ENCODE data around the gene TSPOAP1.
A peak's percentile ranks its signal among the peaks of the same experiment; 100 is the strongest.

The TSPOAP1 gene

GRCh38 chr17:58322581-58323185 lies 5.9 kb downstream of the TSPOAP1 start:
- no peaks in the 10 kb centered on the region for H3K9me3 ChIP-seq (ENCODE audit: severe bottlenecking)
- no peak overlapping the region for H3K4me3 ChIP-seq (ENCODE audit: severe bottlenecking)
- ATAC-seq (ENCODE audit: low read depth) = no peak
- no peaks in the 10 kb centered on the region for H3K36me3 ChIP-seq (ENCODE audit: low read depth)
- DNase-seq (ENCODE audit: low spot score) = no peak
- H3K4me1 ChIP-seq (ENCODE audit: insufficient read depth, poor library complexity, severe bottlenecking) = no peaks in the 10 kb centered on the region
- no peak overlapping the region for H3K27ac ChIP-seq (ENCODE audit: poor library complexity, severe bottlenecking)
- H3K27me3 ChIP-seq (ENCODE audit: insufficient read depth, poor library complexity, severe bottlenecking) = peaks cover 4% of the 10 kb centered on the region
- TF ChIP-seq CTCF (IDR thresholded peaks at IDR 0.05; ENCODE audit: poor library complexity, severe bottlenecking) = no peak

GRCh38 chr17:58321571-58322525 lies 6.7 kb downstream of the TSPOAP1 start:
- H3K9me3 ChIP-seq (ENCODE audit: severe bottlenecking) = no peaks in the 10 kb centered on the region
- no peak overlapping the region for H3K4me3 ChIP-seq (ENCODE audit: severe bottlenecking)
- no peaks in the 10 kb centered on the region for H3K4me1 ChIP-seq (ENCODE audit: insufficient read depth, poor library complexity, severe bottlenecking)
- DNase-seq (ENCODE audit: low spot score) (peak; percentile 24), ATAC-seq (ENCODE audit: low read depth) (no peak)
- no peak overlapping the region for H3K27ac ChIP-seq (ENCODE audit: poor library complexity, severe bottlenecking)
- H3K36me3 ChIP-seq (ENCODE audit: low read depth) = no peaks in the 10 kb centered on the region
- TF ChIP-seq CTCF (IDR thresholded peaks at IDR 0.05; ENCODE audit: poor library complexity, severe bottlenecking) = no peak
- peaks cover 4% of the 10 kb centered on the region for H3K27me3 ChIP-seq (ENCODE audit: insufficient read depth, poor library complexity, severe bottlenecking)

GRCh38 chr17:58320570-58321323 lies 7.8 kb downstream of the TSPOAP1 start:
- H3K9me3 ChIP-seq (ENCODE audit: severe bottlenecking) = no peaks in the 10 kb centered on the region
- H3K27ac ChIP-seq (ENCODE audit: poor library complexity, severe bottlenecking) = no peak overlapping the region
- ATAC-seq (ENCODE audit: low read depth) (no peak), DNase-seq (ENCODE audit: low spot score) (peak; percentile 21)
- H3K27me3 ChIP-seq (ENCODE audit: insufficient read depth, poor library complexity, severe bottlenecking) = peaks cover 4% of the 10 kb centered on the region
- no peaks in the 10 kb centered on the region for H3K36me3 ChIP-seq (ENCODE audit: low read depth)
- H3K4me1 ChIP-seq (ENCODE audit: insufficient read depth, poor library complexity, severe bottlenecking) = no peaks in the 10 kb centered on the region
- no peak for TF ChIP-seq CTCF (IDR thresholded peaks at IDR 0.05; ENCODE audit: poor library complexity, severe bottlenecking)
- H3K4me3 ChIP-seq (ENCODE audit: severe bottlenecking) = no peak overlapping the region

- peak; percentile 35 for DNase-seq (ENCODE audit: low spot score)
- no peaks in the 10 kb centered on the region for H3K4me1 ChIP-seq (ENCODE audit: insufficient read depth, poor library complexity, severe bottlenecking)
- no peak overlapping the region for H3K4me3 ChIP-seq (ENCODE audit: severe bottlenecking)
- ATAC-seq (ENCODE audit: low read depth) = no peak
- no peaks in the 10 kb centered on the region for H3K9me3 ChIP-seq (ENCODE audit: severe bottlenecking)
- peaks cover 4% of the 10 kb centered on the region for H3K27me3 ChIP-seq (ENCODE audit: insufficient read depth, poor library complexity, severe bottlenecking)
- no peak overlapping the region for H3K27ac ChIP-seq (ENCODE audit: poor library complexity, severe bottlenecking)
- no peaks in the 10 kb centered on the region for H3K36me3 ChIP-seq (ENCODE audit: low read depth)
- no peak for TF ChIP-seq CTCF (IDR thresholded peaks at IDR 0.05; ENCODE audit: poor library complexity, severe bottlenecking)
Observed at GRCh38 chr17:58320163-58320558, 8.4 kb downstream of the TSPOAP1 start.
